Measurements from ENCODE around the gene ZNF516. TPM values are rescaled to one million over a fixed set of nuclear protein-coding genes. Genes with fewer than 3 reads are reported as not detected.

ZNF516 gene
- total RNA-seq, 3 donors from 2014 or later (not counting 1 experiment from before 2014, with no cell fraction given), result 49.1 to 60.0 (median 52.4) TPM

DNA sequence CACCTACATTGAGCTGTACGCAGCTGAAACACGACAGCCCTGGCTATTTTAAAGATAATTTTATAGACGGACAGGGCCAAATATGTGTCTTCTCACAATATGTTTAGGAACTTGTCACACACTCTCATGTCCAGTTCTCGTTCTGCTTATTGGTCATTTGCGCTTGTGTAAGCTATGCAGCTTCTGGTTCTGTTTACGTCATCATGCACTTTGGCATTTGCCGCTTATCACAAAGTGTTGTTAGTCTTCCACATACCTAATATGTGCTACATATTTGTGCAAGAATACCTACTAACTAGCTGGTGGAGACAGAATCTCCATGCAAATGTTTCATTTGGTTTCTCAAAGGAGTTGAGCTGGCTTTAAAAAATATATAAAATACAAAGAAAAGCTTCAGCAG, 7.5 kb upstream of the ZNF516 start:
- no peak overlapping the region for H3K27ac ChIP-seq (ENCODE audit: low read length)
- ATAC-seq, result no peak
- H3K4me1 ChIP-seq (ENCODE audit: control insufficient read depth, insufficient read depth, low read length), result no peaks in the 10 kb centered on the region
- no peak for DNase-seq
- no peaks in the 10 kb centered on the region for H3K27me3 ChIP-seq (ENCODE audit: control insufficient read depth, insufficient read depth, low read length)
- no peaks in the 10 kb centered on the region for H3K9me3 ChIP-seq (ENCODE audit: control insufficient read depth, insufficient read depth, low read length)
- no peaks in the 10 kb centered on the region for H3K36me3 ChIP-seq (ENCODE audit: control insufficient read depth, insufficient read depth, low read length)
- no peak overlapping the region for H3K4me3 ChIP-seq (ENCODE audit: low read length)
- H3K9me3 Mint-ChIP-seq, result no peaks in the 10 kb centered on the region
- TF ChIP-seq, protein P1, sequence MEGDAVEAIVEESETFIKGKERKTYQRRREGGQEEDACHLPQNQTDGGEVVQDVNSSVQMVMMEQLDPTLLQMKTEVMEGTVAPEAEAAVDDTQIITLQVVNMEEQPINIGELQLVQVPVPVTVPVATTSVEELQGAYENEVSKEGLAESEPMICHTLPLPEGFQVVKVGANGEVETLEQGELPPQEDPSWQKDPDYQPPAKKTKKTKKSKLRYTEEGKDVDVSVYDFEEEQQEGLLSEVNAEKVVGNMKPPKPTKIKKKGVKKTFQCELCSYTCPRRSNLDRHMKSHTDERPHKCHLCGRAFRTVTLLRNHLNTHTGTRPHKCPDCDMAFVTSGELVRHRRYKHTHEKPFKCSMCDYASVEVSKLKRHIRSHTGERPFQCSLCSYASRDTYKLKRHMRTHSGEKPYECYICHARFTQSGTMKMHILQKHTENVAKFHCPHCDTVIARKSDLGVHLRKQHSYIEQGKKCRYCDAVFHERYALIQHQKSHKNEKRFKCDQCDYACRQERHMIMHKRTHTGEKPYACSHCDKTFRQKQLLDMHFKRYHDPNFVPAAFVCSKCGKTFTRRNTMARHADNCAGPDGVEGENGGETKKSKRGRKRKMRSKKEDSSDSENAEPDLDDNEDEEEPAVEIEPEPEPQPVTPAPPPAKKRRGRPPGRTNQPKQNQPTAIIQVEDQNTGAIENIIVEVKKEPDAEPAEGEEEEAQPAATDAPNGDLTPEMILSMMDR (IDR thresholded peaks at IDR 0.05), result no peak
- H3K4me3 Mint-ChIP-seq, result no peak overlapping the region
- 90% methylated on average over 7 of the region's 7 CpGs for WGBS (ENCODE audit: insufficient coverage)
- peaks cover 0 to 7% of the 10 kb centered on the region in 2 donors for H3K4me1 Mint-ChIP-seq
- H3K27ac Mint-ChIP-seq, result no peak overlapping the region
- H3K36me3 Mint-ChIP-seq, result no peaks in the 10 kb centered on the region
- intact Hi-C loops (cut with micrococcal nuclease), result no loop called here
- no peaks in the 10 kb centered on the region for H3K27me3 Mint-ChIP-seq (ENCODE audit: low read depth in 2 of 2)

DNA sequence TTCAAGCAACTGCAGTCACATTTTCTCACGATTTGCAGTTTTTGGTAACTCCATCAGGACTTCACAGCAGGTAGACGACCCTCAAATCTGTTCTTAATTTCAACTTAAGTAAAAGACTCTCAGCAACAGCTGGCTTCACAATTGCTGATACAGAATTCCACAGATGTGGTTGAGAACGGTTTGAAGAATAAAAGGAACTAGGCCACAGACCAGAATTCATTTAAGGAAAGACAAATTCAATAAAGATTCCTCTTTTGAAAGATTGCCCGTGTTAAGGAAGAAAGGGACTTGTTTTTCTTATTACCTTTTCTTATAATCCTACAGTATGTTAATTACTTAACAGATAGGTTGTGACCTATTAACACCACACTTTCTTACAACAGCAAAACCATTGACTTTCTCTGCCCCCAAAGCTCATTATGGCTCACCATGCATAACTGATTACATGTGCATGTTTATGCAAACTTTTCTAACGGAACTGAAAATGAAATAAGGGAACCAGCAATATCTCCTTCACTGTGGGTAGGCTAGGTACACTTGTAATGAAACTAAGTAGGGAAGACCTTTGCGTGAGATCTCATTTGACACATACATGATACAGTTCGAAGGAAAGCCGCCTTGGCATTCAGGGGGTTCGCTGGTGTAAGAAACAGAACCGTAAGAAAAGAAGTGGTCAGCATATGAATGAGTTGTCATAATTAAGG, 4.7 kb upstream of the ZNF516 start:
- Mint-ChIP-seq H3K27me3 (ENCODE audit: low read depth in 2 of 2) (no peaks in the 10 kb centered on the region), H3K4me3 (no peak overlapping the region), H3K36me3 (no peaks in the 10 kb centered on the region), H3K9me3 (no peaks in the 10 kb centered on the region), H3K27ac (no peak overlapping the region), H3K4me1 (peaks cover 5 to 18% of the 10 kb centered on the region in 2 donors)
- TF ChIP-seq, protein P1 (IDR thresholded peaks at IDR 0.05), result no peak
- H3K27ac ChIP-seq (ENCODE audit: low read length), result no peak overlapping the region
- ATAC-seq (no peak), DNase-seq (no peak)
- no peak overlapping the region for H3K4me3 ChIP-seq (ENCODE audit: low read length)
- WGBS (ENCODE audit: insufficient coverage), result 70% methylated on average over 8 of the region's 10 CpGs
- no peaks in the 10 kb centered on the region for H3K9me3 ChIP-seq (ENCODE audit: control insufficient read depth, insufficient read depth, low read length)
- no peaks in the 10 kb centered on the region for H3K36me3 ChIP-seq (ENCODE audit: control insufficient read depth, insufficient read depth, low read length)
- H3K27me3 ChIP-seq (ENCODE audit: control insufficient read depth, insufficient read depth, low read length), result no peaks in the 10 kb centered on the region
- H3K4me1 ChIP-seq (ENCODE audit: control insufficient read depth, insufficient read depth, low read length), result peaks cover 5% of the 10 kb centered on the region
- intact Hi-C loops (cut with micrococcal nuclease), result no loop called here

DNA sequence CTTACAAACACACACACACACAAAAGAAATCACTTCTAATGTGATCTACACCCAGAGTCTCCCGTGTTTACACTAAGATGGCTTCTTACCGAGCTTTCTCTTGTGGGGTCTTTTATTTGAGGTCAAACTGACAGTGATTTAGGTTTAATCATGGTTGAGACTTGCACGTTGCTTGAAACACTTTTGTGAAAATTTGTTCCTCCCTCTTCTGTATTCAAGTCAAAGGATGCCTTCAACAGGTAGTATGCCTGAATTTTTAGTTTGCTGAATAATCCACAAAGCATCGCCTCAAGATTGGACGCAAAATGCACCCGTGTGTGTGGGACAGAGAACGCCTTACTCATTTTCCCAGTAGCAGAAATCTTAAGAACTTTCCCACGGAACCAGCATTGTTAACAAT, 4.0 kb upstream of the ZNF516 start:
- Mint-ChIP-seq H3K4me3 (no peak overlapping the region), H3K27ac (no peak overlapping the region), H3K4me1 (peaks cover 6 to 24% of the 10 kb centered on the region in 2 donors), H3K9me3 (no peaks in the 10 kb centered on the region), H3K36me3 (no peaks in the 10 kb centered on the region), H3K27me3 (ENCODE audit: low read depth in 2 of 2) (no peaks in the 10 kb centered on the region)
- Histone ChIP-seq H3K36me3 (ENCODE audit: control insufficient read depth, insufficient read depth, low read length) (no peaks in the 10 kb centered on the region), H3K27ac (ENCODE audit: low read length) (no peak overlapping the region), H3K27me3 (ENCODE audit: control insufficient read depth, insufficient read depth, low read length) (no peaks in the 10 kb centered on the region), H3K9me3 (ENCODE audit: control insufficient read depth, insufficient read depth, low read length) (no peaks in the 10 kb centered on the region), H3K4me1 (ENCODE audit: control insufficient read depth, insufficient read depth, low read length) (peaks cover 12% of the 10 kb centered on the region), H3K4me3 (ENCODE audit: low read length) (no peak overlapping the region)
- WGBS (ENCODE audit: insufficient coverage), result 92% methylated on average over 6 of the region's 8 CpGs
- intact Hi-C loops (cut with micrococcal nuclease), result no loop called here
- TF ChIP-seq, protein P1 (IDR thresholded peaks at IDR 0.05), result no peak
- ATAC-seq (no peak), DNase-seq (no peak)

- no peaks in the 10 kb centered on the region for H3K36me3 Mint-ChIP-seq
- Histone ChIP-seq H3K27me3 (ENCODE audit: control insufficient read depth, insufficient read depth, low read length) (peaks cover 2% of the 10 kb centered on the region), H3K36me3 (ENCODE audit: control insufficient read depth, insufficient read depth, low read length) (no peaks in the 10 kb centered on the region), H3K9me3 (ENCODE audit: control insufficient read depth, insufficient read depth, low read length) (no peaks in the 10 kb centered on the region), H3K4me3 (ENCODE audit: low read length) (no peak overlapping the region), H3K27ac (ENCODE audit: low read length) (no peak overlapping the region), H3K4me1 (ENCODE audit: control insufficient read depth, insufficient read depth, low read length) (peaks cover 17% of the 10 kb centered on the region)
- ATAC-seq (no peak), DNase-seq (no peak)
- 65% methylated on average over 5 of the region's 6 CpGs for WGBS (ENCODE audit: insufficient coverage)
- H3K9me3 Mint-ChIP-seq, result no peaks in the 10 kb centered on the region
- TF ChIP-seq, protein P1 (IDR thresholded peaks at IDR 0.05), result no peak
- peaks cover 16 to 24% of the 10 kb centered on the region in 2 donors for H3K4me1 Mint-ChIP-seq
- H3K27ac Mint-ChIP-seq, result no peak overlapping the region
- H3K27me3 Mint-ChIP-seq (ENCODE audit: low read depth in 2 of 2), result no peaks in the 10 kb centered on the region
- H3K4me3 Mint-ChIP-seq, result peak overlapping the region; percentile 49
- intact Hi-C loops (cut with micrococcal nuclease), result no loop called here
These were observed 3.0 kb upstream of the ZNF516 start for GRCh38 chr18:76498064-76498463.
